Measurements from ENCODE around the gene KIAA1958. TPM values are rescaled to one million over a fixed set of nuclear protein-coding genes. Genes with fewer than 3 reads are reported as not detected.

The KIAA1958 gene
- polyA plus RNA-seq, 3 donors, result 1.9 to 4.2 (median 1.9) TPM

DNA sequence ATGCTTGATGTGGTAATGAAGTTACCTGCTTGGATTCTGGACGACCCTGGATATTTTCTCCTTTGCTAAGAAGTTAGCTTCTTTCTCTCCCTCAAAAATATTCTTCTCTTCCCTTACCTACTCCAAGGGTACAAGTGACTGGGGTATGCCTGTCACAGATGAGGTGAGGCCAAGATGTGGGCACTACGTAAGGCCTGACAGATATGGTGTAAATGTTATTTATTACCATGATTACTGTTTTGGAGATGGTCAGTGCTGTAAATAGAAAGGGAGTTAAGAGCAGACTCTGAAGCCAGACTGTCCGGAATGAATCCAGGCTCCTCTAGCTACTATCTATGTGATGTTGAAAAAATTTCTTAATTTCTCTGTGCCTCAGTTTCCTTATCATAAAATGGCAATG lies 1.1 kb upstream of the KIAA1958 start:
- Mint-ChIP-seq H3K27ac (no peak overlapping the region), H3K4me3 (peak overlapping the region; percentile 7 to 94), H3K9me3 (peaks cover 0 to 2% (median 0%) of the 10 kb centered on the region in 7 donors), H3K36me3 (peaks cover 4% of the 10 kb centered on the region in 2 donors), H3K4me1 (peaks cover 29% of the 10 kb centered on the region), H3K27me3 (ENCODE audit: low read depth in 3 of 3) (peaks cover 4 to 12% (median 5%) of the 10 kb centered on the region in 3 donors)
- Histone ChIP-seq H3K79me2 (ENCODE audit: insufficient read depth, low read length) (peaks cover 33% of the 10 kb centered on the region), H3K27ac (ENCODE audit: low read depth in 1 of 2, low read length in 2 of 2) (no peak overlapping the region), H3K4me2 (replicated peaks; ENCODE audit: extremely low read depth, low read length, poor library complexity, severe bottlenecking) (no peak overlapping the region), H3K27me3 (ENCODE audit: control insufficient read depth in 2 of 2, insufficient read depth in 2 of 2, low read length in 2 of 2) (no peaks in the 10 kb centered on the region), H3K9ac (ENCODE audit: insufficient read depth, low read length, poor library complexity, severe bottlenecking) (no peak overlapping the region), H3K36me3 (replicated peaks in 1 of 2; ENCODE audit: control insufficient read depth in 1 of 2, insufficient read depth in 2 of 2, low read length in 2 of 2) (no peaks in the 10 kb centered on the region), H3K4me1 (ENCODE audit: control insufficient read depth in 1 of 2, insufficient read depth in 2 of 2, low read length in 2 of 2) (peaks cover 11 to 17% of the 10 kb centered on the region in 2 donors), H2AFZ (ENCODE audit: insufficient read depth, low read depth, low read length, poor library complexity, severe bottlenecking) (no peak overlapping the region), H3K4me3 (replicated peaks in 1 of 3; ENCODE audit: low read depth in 2 of 3, low read length in 3 of 3) (no peak overlapping the region), H3K9me3 (replicated peaks in 1 of 2; ENCODE audit: control insufficient read depth in 1 of 2, insufficient read depth in 1 of 2, low read length in 2 of 2) (no peaks in the 10 kb centered on the region), H4K20me1 (ENCODE audit: insufficient read depth, low read length) (no peaks in the 10 kb centered on the region)
- TF ChIP-seq, protein P1, sequence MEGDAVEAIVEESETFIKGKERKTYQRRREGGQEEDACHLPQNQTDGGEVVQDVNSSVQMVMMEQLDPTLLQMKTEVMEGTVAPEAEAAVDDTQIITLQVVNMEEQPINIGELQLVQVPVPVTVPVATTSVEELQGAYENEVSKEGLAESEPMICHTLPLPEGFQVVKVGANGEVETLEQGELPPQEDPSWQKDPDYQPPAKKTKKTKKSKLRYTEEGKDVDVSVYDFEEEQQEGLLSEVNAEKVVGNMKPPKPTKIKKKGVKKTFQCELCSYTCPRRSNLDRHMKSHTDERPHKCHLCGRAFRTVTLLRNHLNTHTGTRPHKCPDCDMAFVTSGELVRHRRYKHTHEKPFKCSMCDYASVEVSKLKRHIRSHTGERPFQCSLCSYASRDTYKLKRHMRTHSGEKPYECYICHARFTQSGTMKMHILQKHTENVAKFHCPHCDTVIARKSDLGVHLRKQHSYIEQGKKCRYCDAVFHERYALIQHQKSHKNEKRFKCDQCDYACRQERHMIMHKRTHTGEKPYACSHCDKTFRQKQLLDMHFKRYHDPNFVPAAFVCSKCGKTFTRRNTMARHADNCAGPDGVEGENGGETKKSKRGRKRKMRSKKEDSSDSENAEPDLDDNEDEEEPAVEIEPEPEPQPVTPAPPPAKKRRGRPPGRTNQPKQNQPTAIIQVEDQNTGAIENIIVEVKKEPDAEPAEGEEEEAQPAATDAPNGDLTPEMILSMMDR (IDR thresholded peaks at IDR 0.05), result no peak
- intact Hi-C loops (cut with micrococcal nuclease), result no loop called here
- WGBS (ENCODE audit: insufficient coverage), result 100% methylated on average over 1 of the region's 3 CpGs
- no peak for DNase-seq

DNA sequence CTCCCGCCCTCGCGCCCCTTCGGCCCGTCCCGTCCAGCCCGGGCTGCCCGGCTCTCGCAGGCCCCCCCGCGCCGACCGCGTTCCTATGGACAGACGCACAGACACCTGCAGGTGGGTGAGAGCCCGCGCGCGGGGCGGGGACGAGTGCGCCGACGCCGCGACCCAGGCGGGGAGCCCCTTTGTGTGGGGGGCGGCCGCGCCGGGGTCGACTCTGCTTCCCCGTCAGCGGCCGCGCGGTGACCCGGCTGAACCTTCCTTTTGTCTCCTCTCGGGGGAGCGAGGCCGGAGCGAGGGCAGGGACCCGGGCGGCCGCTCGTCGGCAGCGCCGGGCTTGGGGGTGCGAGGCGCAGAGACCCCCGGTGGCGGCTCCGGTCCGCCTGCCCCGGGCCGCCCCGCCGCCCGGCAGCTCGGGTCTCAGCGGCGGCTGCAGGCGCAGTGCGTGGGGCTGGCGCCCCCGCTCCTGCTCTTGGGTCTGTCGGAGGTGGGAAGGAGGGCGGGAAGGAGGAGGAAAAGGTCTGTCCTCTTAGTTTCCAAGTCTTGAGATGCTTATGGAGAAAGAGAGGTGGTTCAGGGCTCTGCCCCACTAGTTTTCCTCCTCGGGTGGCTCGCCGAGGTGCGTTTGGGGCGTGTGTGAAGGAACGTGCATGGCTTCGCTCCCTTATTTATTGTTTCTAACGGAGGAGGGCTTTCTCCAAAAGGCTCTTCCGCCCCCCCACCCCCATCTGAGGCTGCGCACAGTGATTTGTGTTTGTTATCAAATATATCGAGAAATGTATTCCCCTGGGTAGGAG lies 576 bp downstream of the KIAA1958 start:
- H3K9ac ChIP-seq (ENCODE audit: insufficient read depth, low read length, poor library complexity, severe bottlenecking), result peak overlapping the region; percentile 79
- H3K79me2 ChIP-seq (ENCODE audit: insufficient read depth, low read length), result peaks cover 45% of the 10 kb centered on the region
- no peaks in the 10 kb centered on the region for H3K9me3 ChIP-seq (replicated peaks in 1 of 2; ENCODE audit: control insufficient read depth in 1 of 2, insufficient read depth in 1 of 2, low read length in 2 of 2)
- under 1% methylated on average over 69 of the region's 80 CpGs for WGBS (ENCODE audit: insufficient coverage)
- peak overlapping the region in 1 of 2 donors; percentile 60 for H3K27ac ChIP-seq (ENCODE audit: low read depth in 1 of 2, low read length in 2 of 2)
- H3K4me3 ChIP-seq (replicated peaks in 1 of 3; ENCODE audit: low read depth in 2 of 3, low read length in 3 of 3), result peak overlapping the region; percentile 51 to 82 (median 76)
- H4K20me1 ChIP-seq (ENCODE audit: insufficient read depth, low read length), result no peaks in the 10 kb centered on the region
- intact Hi-C loops (cut with micrococcal nuclease), result no loop called here
- Mint-ChIP-seq H3K4me1 (peaks cover 36% of the 10 kb centered on the region), H3K27ac (peak overlapping the region in 3 of 7 donors; percentile 59 to 86 (median 60)), H3K4me3 (peak overlapping the region; percentile 98 to 99), H3K36me3 (peaks cover 0 to 2% of the 10 kb centered on the region in 2 donors), H3K27me3 (ENCODE audit: low read depth in 3 of 3) (peaks cover 4 to 12% (median 5%) of the 10 kb centered on the region in 3 donors), H3K9me3 (peaks cover 0 to 2% (median 0%) of the 10 kb centered on the region in 7 donors)
- peak overlapping the region; percentile 83 for H2AFZ ChIP-seq (ENCODE audit: insufficient read depth, low read depth, low read length, poor library complexity, severe bottlenecking)
- DNase-seq, result peak in 2 of 3 donors; percentile 6 to 19
- H3K4me2 ChIP-seq (replicated peaks; ENCODE audit: extremely low read depth, low read length, poor library complexity, severe bottlenecking), result peak overlapping the region; percentile 91
- H3K4me1 ChIP-seq (ENCODE audit: control insufficient read depth in 1 of 2, insufficient read depth in 2 of 2, low read length in 2 of 2), result peaks cover 11 to 17% of the 10 kb centered on the region in 2 donors
- TF ChIP-seq, protein P1 (IDR thresholded peaks at IDR 0.05), result no peak
- no peaks in the 10 kb centered on the region for H3K36me3 ChIP-seq (replicated peaks in 1 of 2; ENCODE audit: control insufficient read depth in 1 of 2, insufficient read depth in 2 of 2, low read length in 2 of 2)
- H3K27me3 ChIP-seq (ENCODE audit: control insufficient read depth in 2 of 2, insufficient read depth in 2 of 2, low read length in 2 of 2), result no peaks in the 10 kb centered on the region

All from CD14-positive monocyte (primary cell).